Stimulated activated CD4-positive, alpha-beta T cell treated with anti-CD3 and anti-CD28 coated beads, Interleukin-2, amount 100 ng/mL, for 48 hours (primary cell): ENCODE measurements around the gene ASCC2.

Experiments used
- DNase-seq, 2 donors: peaks; one replicate each; pipeline ENCODE4 v3.0.0-alpha.2; 2020

The ASCC2 gene

GRCh38 chr22:29750559-29751538 lies 87.2 kb downstream of the ASCC2 start:
- DNase-seq, result peak in 1 of 2 donors; percentile 11

- DNase-seq, result no peak
Measured at GRCh38 chr22:29750029-29750428, 88.0 kb downstream of the ASCC2 start.

GRCh38 chr22:29748248-29748893 lies 89.7 kb downstream of the ASCC2 start:
- no peak for DNase-seq

- no peak for DNase-seq
Measured at GRCh38 chr22:29747832-29748231, 90.2 kb downstream of the ASCC2 start.

GRCh38 chr22:29744902-29745301 lies 93.2 kb downstream of the ASCC2 start:
- DNase-seq, result no peak

- no peak for DNase-seq
Measured at GRCh38 chr22:29742326-29742725, 95.7 kb downstream of the ASCC2 start.

- no peak for DNase-seq
Measured at GRCh38 chr22:29741926-29742325, 96.1 kb downstream of the ASCC2 start.

- DNase-seq, result no peak
Measured at GRCh38 chr22:29740216-29740615, 97.9 kb downstream of the ASCC2 start.

GRCh38 chr22:29739346-29739875 lies 98.7 kb downstream of the ASCC2 start:
- no peak for DNase-seq
